Lung (tissue), 12 donors: Measurements from ENCODE around the gene MARCHF10. TPM values are rescaled to one million over a fixed set of nuclear protein-coding genes. Genes with fewer than 3 reads are reported as not detected.

ENCODE experiments used
- ATAC-seq: fragments of 200-7000 bp; cut with Tn5 transposase; one replicate; pipeline ENCODE4 v1.9.1; 2020; ENCODE audit warnings: moderate number of reproducible peaks; ENCODE audit not compliant: insufficient read depth, low FRiP score
- DNase-seq, 3 donors: peaks; one replicate each; pipeline ENCODE4 v3.0.0-alpha.2; 2013 to 2017
- H3K27ac ChIP-seq, 2 donors: one replicate each; pipeline ENCODE4 v1.5.1; 2013; ENCODE audit warnings: mild to moderate bottlenecking in 2 of 2, moderate library complexity in 2 of 2, control low read depth in 1 of 2, inconsistent platforms in 1 of 2, low read depth in 1 of 2, low read length in 1 of 2
- H3K27me3 ChIP-seq, 3 donors: one replicate each; pipeline ENCODE4 v1.5.1; 2013; ENCODE audit warnings: low read length in 2 of 3; ENCODE audit not compliant: control insufficient read depth in 3 of 3, insufficient read depth in 3 of 3
- H3K36me3 ChIP-seq, 4 donors: one replicate each; pipeline ENCODE4 v1.5.1; 2013; ENCODE audit warnings: low read length in 4 of 4, mild to moderate bottlenecking in 1 of 4, moderate library complexity in 1 of 4; ENCODE audit not compliant: control insufficient read depth in 4 of 4, insufficient read depth in 4 of 4
- H3K4me1 ChIP-seq, 5 donors: one replicate each; pipeline ENCODE4 v1.5.1; 2013; ENCODE audit warnings: low read length in 5 of 5, mild to moderate bottlenecking in 2 of 5, moderate library complexity in 1 of 5; ENCODE audit not compliant: control insufficient read depth in 5 of 5, insufficient read depth in 5 of 5
- H3K4me3 ChIP-seq: one replicate; pipeline ENCODE4 v1.5.1; 2013; ENCODE audit warnings: mild to moderate bottlenecking, control low read depth, moderate library complexity
- H3K9ac ChIP-seq, 2 donors: one replicate each; pipeline ENCODE4 v1.5.1; 2013; ENCODE audit warnings: low read length in 2 of 2, control low read depth in 1 of 2; ENCODE audit not compliant: insufficient read depth in 1 of 2
- H3K9me3 ChIP-seq, 4 donors: one replicate each; pipeline ENCODE4 v1.5.1; 2013; ENCODE audit warnings: low read length in 3 of 4, mild to moderate bottlenecking in 1 of 4, moderate library complexity in 1 of 4; ENCODE audit not compliant: control insufficient read depth in 4 of 4, insufficient read depth in 3 of 4
- WGBS, 2 donors: extraction: QIAGEN DNeasy Blood & Tissue Kit; methylation state at CpG; one replicate each; pipeline ENCODE4 v1.1.7; 2013; 5-methylcytosine and 5-hydroxymethylcytosine counted together
- polyA plus RNA-seq, 2 donors: library from polyadenylated mRNA; stranded (reverse); fragments of 200-250 nt; gene quantifications; one replicate each; pipeline ENCODE4 v1.2.1, GENCODE V29; 2013
- total RNA-seq, 2 donors: library from RNA; depleted of rRNA in 1 of 2; stranded (reverse); fragments of >200 nt in 1 of 2; gene quantifications; one replicate each; pipeline ENCODE4 v1.2.1, GENCODE V29; 2014 to 2021
- TF ChIP-seq, protein P1 (sequence below): IDR thresholded peaks from 2 replicates; pipeline ENCODE4 v1.5.1; 2012; ENCODE audit warnings: mild to moderate bottlenecking; ENCODE audit errors: control extremely low read depth, extremely low read depth
- donor health status: control.
- donor health status: control.
- donor health status: Bipolar disorder and iron deficiency.
- donor health status: healthy.
- donor health status: DM: yes; HTN: yes; CAD: no.

MARCHF10 gene
- total and polyA plus RNA-seq, 4 donors, result 3.1 to 13.8 (median 7.5) TPM

DNA sequence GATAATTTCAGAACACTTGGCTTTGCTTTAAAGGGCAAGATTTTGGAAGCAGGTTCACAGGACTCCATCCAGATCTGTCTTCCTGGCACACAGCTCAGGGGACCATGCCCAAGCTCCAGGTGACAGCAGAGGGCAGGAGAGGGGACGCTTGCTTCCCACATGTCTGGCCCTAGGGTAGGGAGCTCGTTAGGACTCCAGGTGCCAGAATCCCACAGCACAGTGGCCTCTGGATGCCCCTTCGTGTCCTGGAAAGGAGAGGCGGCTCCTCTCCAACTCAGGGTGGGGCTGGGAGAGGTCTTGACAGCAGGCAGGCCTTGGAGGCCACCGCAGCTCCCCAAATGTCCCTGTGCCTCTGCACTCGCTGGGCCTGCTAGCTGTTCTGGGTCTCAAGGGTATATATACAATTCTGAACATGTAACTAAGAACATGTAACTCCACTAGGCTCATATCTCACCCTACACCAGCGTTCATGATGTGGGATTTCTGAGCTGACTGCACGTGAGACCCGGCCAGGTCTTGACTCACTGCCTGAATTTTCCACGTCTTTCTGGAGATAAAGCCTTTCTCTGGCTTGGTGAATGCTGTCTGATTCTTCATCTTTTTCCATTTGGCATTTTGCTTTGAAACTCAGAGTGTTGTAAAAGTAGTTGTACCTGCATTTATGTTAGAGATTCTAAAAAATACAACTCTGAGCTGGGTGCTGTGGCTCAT is 52.8 kb downstream of the MARCHF10 start:
- no peak for ATAC-seq
- DNase-seq, result no peak

DNA sequence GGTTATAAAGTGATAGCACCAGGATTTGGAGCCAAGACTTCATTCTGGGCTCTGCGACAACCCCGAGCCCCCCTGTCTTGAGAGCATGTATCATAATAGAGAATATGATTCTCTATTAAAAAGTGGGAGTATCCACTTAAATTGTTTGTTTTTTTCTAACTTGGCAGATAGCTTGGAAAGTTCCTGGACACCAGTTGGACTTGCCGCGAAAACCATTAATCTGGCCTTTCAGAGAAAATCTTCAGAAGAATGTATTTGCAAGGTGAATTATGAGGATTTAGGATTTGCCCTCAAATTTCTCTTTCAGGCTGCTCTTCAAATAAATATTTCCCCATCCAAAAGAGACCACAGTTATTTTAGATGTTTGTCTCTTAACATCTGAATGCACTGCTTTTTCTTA is 53.5 kb downstream of the MARCHF10 start:
- no peaks in the 10 kb centered on the region for H3K9me3 ChIP-seq
- no peak overlapping the region for H3K9ac ChIP-seq
- WGBS, 2 donors, result 85 to 93% methylated on average over 4 of the region's 4 CpGs
- H3K4me1 ChIP-seq, result peaks cover 0 to 16% (median 0%) of the 10 kb centered on the region in 5 donors
- H3K36me3 ChIP-seq, result no peaks in the 10 kb centered on the region
- no peak overlapping the region for H3K4me3 ChIP-seq
- no peak for ATAC-seq
- no peaks in the 10 kb centered on the region for H3K27me3 ChIP-seq
- DNase-seq, result no peak
- no peak overlapping the region for H3K27ac ChIP-seq
- TF ChIP-seq, protein P1, sequence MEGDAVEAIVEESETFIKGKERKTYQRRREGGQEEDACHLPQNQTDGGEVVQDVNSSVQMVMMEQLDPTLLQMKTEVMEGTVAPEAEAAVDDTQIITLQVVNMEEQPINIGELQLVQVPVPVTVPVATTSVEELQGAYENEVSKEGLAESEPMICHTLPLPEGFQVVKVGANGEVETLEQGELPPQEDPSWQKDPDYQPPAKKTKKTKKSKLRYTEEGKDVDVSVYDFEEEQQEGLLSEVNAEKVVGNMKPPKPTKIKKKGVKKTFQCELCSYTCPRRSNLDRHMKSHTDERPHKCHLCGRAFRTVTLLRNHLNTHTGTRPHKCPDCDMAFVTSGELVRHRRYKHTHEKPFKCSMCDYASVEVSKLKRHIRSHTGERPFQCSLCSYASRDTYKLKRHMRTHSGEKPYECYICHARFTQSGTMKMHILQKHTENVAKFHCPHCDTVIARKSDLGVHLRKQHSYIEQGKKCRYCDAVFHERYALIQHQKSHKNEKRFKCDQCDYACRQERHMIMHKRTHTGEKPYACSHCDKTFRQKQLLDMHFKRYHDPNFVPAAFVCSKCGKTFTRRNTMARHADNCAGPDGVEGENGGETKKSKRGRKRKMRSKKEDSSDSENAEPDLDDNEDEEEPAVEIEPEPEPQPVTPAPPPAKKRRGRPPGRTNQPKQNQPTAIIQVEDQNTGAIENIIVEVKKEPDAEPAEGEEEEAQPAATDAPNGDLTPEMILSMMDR, result no peak

More for the DNA sequence above, 52.8 kb downstream of the MARCHF10 start:
- H3K9me3 ChIP-seq, result no peaks in the 10 kb centered on the region
- H3K27ac ChIP-seq, result no peak overlapping the region
- 78 to 87% methylated on average over 10 of the region's 10 CpGs for WGBS, 2 donors
- no peak overlapping the region for H3K9ac ChIP-seq
- TF ChIP-seq, protein P1, result no peak
- H3K36me3 ChIP-seq, result no peaks in the 10 kb centered on the region
- H3K4me1 ChIP-seq, result peaks cover 0 to 22% (median 2%) of the 10 kb centered on the region in 5 donors
- no peaks in the 10 kb centered on the region for H3K27me3 ChIP-seq
- no peak overlapping the region for H3K4me3 ChIP-seq

DNA sequence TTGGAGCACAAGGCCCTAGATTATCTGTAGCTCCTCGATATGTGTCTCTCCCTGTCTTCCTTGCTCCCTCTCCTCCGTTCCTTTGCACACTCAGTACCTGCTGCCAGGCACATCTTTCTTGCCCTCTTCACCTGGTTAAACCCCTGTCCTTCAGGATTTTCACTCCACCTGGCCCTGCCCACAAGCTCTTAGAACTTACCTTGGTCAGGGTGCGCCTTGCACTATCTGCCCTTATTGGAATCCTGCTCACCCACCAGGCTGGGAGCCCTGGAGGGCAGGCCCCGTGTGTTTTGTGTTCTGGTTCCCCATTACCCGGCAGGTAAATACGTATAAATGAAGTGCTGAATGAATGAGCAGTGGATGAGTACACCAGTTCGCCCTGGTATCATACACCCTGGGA is 54.6 kb downstream of the MARCHF10 start:
- TF ChIP-seq, protein P1, result no peak
- 93 to 94% methylated on average over 7 of the region's 7 CpGs for WGBS, 2 donors
- H3K27me3 ChIP-seq, result no peaks in the 10 kb centered on the region
- DNase-seq (no peak), ATAC-seq (no peak)
- H3K4me1 ChIP-seq, result peaks cover 0 to 16% (median 0%) of the 10 kb centered on the region in 5 donors
- no peak overlapping the region for H3K9ac ChIP-seq
- H3K4me3 ChIP-seq, result no peak overlapping the region
- no peak overlapping the region for H3K27ac ChIP-seq
- H3K36me3 ChIP-seq, result no peaks in the 10 kb centered on the region
- H3K9me3 ChIP-seq, result no peaks in the 10 kb centered on the region
